ENCODE results near the gene ZBTB7A. TPM values are rescaled to one million over a fixed set of nuclear protein-coding genes. Genes with fewer than 3 reads are reported as not detected.
A peak's percentile ranks its signal among the peaks of the same experiment; 100 is the strongest.

Gene ZBTB7A
- total and polyA plus RNA-seq, 2 experiments from 2014 or later = 18.6 to 20.5 TPM

- Histone ChIP-seq H3K4me3 (no peak overlapping the region), H3K4me1 (ENCODE audit: low read depth) (no peaks in the 10 kb centered on the region), H3K27ac (no peak overlapping the region), H3K36me3 (no peaks in the 10 kb centered on the region), H3K9me3 (ENCODE audit: low read depth) (no peaks in the 10 kb centered on the region), H3K27me3 (peaks cover 16% of the 10 kb centered on the region)
- no peak for TF ChIP-seq CTCF (IDR thresholded peaks at IDR 0.05; ENCODE audit: low read depth, low read length)
- DNase-seq (ENCODE audit: low read depth in 1 of 2, low spot score in 1 of 2) = no peak
Measured at GRCh38 chr19:4069331-4069959, 2.7 kb upstream of the ZBTB7A start.

- peaks cover 3% of the 10 kb centered on the region for H3K4me1 ChIP-seq (ENCODE audit: low read depth)
- no peak overlapping the region for H3K27ac ChIP-seq
- TF ChIP-seq CTCF (IDR thresholded peaks at IDR 0.05; ENCODE audit: low read depth, low read length) = no peak
- no peaks in the 10 kb centered on the region for H3K36me3 ChIP-seq
- no peaks in the 10 kb centered on the region for H3K9me3 ChIP-seq (ENCODE audit: low read depth)
- no peak for DNase-seq (ENCODE audit: low read depth in 1 of 2, low spot score in 1 of 2)
- H3K27me3 ChIP-seq = peaks cover 16% of the 10 kb centered on the region
- peak overlapping the region; percentile 89 for H3K4me3 ChIP-seq
Measured at GRCh38 chr19:4068047-4068966, 1.6 kb upstream of the ZBTB7A start.

GRCh38 chr19:4067396-4068046 is 822 bp upstream of the ZBTB7A start:
- Histone ChIP-seq H3K9me3 (ENCODE audit: low read depth) (no peaks in the 10 kb centered on the region), H3K36me3 (no peaks in the 10 kb centered on the region), H3K27ac (peak overlapping the region; percentile 90), H3K4me3 (peak overlapping the region; percentile 89), H3K4me1 (ENCODE audit: low read depth) (peaks cover 3% of the 10 kb centered on the region), H3K27me3 (peaks cover 16% of the 10 kb centered on the region)
- no peak for TF ChIP-seq CTCF (IDR thresholded peaks at IDR 0.05; ENCODE audit: low read depth, low read length)
- DNase-seq (ENCODE audit: low read depth in 1 of 2, low spot score in 1 of 2) = peak in 1 of 2 donors; percentile 50

- no peaks in the 10 kb centered on the region for H3K9me3 ChIP-seq (ENCODE audit: low read depth)
- peak overlapping the region; percentile 89 for H3K4me3 ChIP-seq
- DNase-seq (ENCODE audit: low read depth in 1 of 2, low spot score in 1 of 2) = no peak
- TF ChIP-seq CTCF (IDR thresholded peaks at IDR 0.05; ENCODE audit: low read depth, low read length) = no peak
- peak overlapping the region; percentile 90 for H3K27ac ChIP-seq
- no peaks in the 10 kb centered on the region for H3K36me3 ChIP-seq
- H3K27me3 ChIP-seq = peaks cover 16% of the 10 kb centered on the region
- H3K4me1 ChIP-seq (ENCODE audit: low read depth) = peaks cover 3% of the 10 kb centered on the region
Measured at GRCh38 chr19:4066176-4066606, 508 bp downstream of the ZBTB7A start.

- H3K27ac ChIP-seq = peak overlapping the region; percentile 83
- DNase-seq (ENCODE audit: low read depth in 1 of 2, low spot score in 1 of 2) = peak; percentile 97 to 99
- peak overlapping the region; percentile 89 for H3K4me3 ChIP-seq
- H3K9me3 ChIP-seq (ENCODE audit: low read depth) = no peaks in the 10 kb centered on the region
- peaks cover 3% of the 10 kb centered on the region for H3K4me1 ChIP-seq (ENCODE audit: low read depth)
- peaks cover 16% of the 10 kb centered on the region for H3K27me3 ChIP-seq
- H3K36me3 ChIP-seq = no peaks in the 10 kb centered on the region
- no peak for TF ChIP-seq CTCF (IDR thresholded peaks at IDR 0.05; ENCODE audit: low read depth, low read length)
Measured at GRCh38 chr19:4065430-4066175, 1.1 kb downstream of the ZBTB7A start.
